Naive B cell (primary cell): ENCODE data around the gene PRXL2B. TPM values are rescaled to one million over a fixed set of nuclear protein-coding genes. Genes with fewer than 3 reads are reported as not detected.

Source experiments
- ATAC-seq, 2 donors: fragments of 150-1000 bp; cut with Tn5 transposase; 2 replicates each; pipeline ENCODE4 v1.10.0; 2021; ENCODE audit warnings: low read depth in 2 of 2, mild to moderate bottlenecking in 2 of 2, moderate library complexity in 2 of 2
- DNase-seq: peaks from one replicate; pipeline ENCODE4 v3.0.0; 2022
- H3K27ac Mint-ChIP-seq, 6 donors: one replicate each; pipeline ENCODE4 v1.8.0; 2020 to 2022; ENCODE audit warnings: mild to moderate bottlenecking in 6 of 6, mixed read lengths in 6 of 6, moderate library complexity in 5 of 6, inconsistent platforms in 2 of 6
- H3K27me3 Mint-ChIP-seq, 3 donors: one replicate each; pipeline ENCODE4 v1.8.0; 2021 to 2022; ENCODE audit warnings: mixed read lengths in 3 of 3, mild to moderate bottlenecking in 1 of 3
- H3K36me3 Mint-ChIP-seq, 2 donors: one replicate each; pipeline ENCODE4 v1.8.0; 2020 to 2022; ENCODE audit warnings: mixed read lengths in 2 of 2, inconsistent platforms in 1 of 2, mild to moderate bottlenecking in 1 of 2
- H3K4me1 Mint-ChIP-seq, 3 donors: one replicate each; pipeline ENCODE4 v1.8.0; 2020 to 2022; ENCODE audit warnings: mixed read lengths in 3 of 3, inconsistent platforms in 1 of 3, mild to moderate bottlenecking in 1 of 3, moderate library complexity in 1 of 3
- H3K4me3 Mint-ChIP-seq, 8 donors: one replicate each; pipeline ENCODE4 v1.8.0; 2020 to 2022; ENCODE audit warnings: mild to moderate bottlenecking in 8 of 8, mixed read lengths in 8 of 8, moderate library complexity in 8 of 8, inconsistent platforms in 2 of 8
- H3K9me3 Mint-ChIP-seq, 7 donors: one replicate each; pipeline ENCODE4 v1.8.0; 2020 to 2022; ENCODE audit warnings: mixed read lengths in 7 of 7, mild to moderate bottlenecking in 5 of 7, inconsistent platforms in 2 of 7, moderate library complexity in 1 of 7
- polyA plus RNA-seq, 6 donors: library from polyadenylated mRNA; unstranded; fragments of 300-500 nt; fragmentation: Illumina TruSeq; gene quantifications; one replicate each; pipeline ENCODE4 v1.2.3, GENCODE V29; 2021; ENCODE audit warnings: low read depth in 6 of 6

Gene PRXL2B
- polyA plus RNA-seq, 6 donors from 2014 or later = 11.6 to 18.6 (median 13.7) TPM

DNA sequence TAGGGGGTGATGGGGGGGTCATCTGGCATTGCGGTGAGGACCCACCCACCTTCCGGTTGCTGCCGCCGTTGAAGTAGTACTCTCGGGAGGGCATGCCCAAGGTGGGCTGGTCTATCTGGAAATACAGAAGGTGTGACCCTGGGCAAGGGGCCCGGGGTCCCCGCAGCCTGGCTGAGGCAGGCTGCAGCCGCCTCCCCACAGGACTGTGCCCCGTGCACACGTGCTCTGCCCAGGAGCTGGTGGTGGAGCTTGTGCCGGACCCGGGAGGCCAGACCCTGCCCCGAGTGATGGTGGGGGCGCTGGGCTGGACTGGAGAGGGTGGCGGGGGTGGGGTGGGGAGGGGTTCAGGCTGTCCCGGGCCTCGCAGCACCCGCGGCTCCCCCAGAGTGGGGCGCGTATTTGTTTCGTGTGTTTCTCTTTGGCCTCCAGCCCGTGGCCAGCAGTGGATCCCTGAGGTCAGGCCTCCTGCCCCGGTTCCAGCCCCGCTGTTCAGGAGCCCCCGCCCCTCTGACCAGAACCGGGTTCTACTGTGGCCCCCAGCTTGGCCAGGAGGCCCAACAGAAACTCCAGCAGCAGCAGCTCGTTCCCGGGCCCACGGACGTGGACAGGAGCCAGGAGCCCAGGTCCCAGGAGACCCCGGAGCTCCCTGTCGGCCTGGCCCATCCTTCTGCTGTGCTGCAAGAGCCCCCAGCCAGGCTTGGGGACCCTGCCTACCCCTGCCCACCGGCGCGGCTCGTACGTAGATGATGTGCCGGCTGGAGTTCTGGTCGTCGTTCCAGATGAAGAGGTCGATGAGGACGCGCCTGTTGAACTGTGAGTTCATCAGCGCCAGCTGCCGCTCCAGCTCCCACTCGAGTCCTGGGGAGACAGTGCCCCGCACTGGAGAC, 19.2 kb downstream of the PRXL2B start:
- peaks cover 9 to 12% (median 12%) of the 10 kb centered on the region in 3 donors for H3K27me3 Mint-ChIP-seq
- ATAC-seq (no peak), DNase-seq (no peak)
- H3K27ac Mint-ChIP-seq = no peak overlapping the region
- peaks cover 0 to 1% (median 0%) of the 10 kb centered on the region in 7 donors for H3K9me3 Mint-ChIP-seq
- no peaks in the 10 kb centered on the region for H3K36me3 Mint-ChIP-seq
- H3K4me3 Mint-ChIP-seq = no peak overlapping the region
- H3K4me1 Mint-ChIP-seq = no peaks in the 10 kb centered on the region

GRCh38 chr1:2606396-2606880, 19.9 kb downstream of the PRXL2B start:
- no peak for DNase-seq
- no peak overlapping the region for H3K27ac Mint-ChIP-seq
- H3K9me3 Mint-ChIP-seq = peaks cover 0 to 1% (median 0%) of the 10 kb centered on the region in 7 donors

DNA sequence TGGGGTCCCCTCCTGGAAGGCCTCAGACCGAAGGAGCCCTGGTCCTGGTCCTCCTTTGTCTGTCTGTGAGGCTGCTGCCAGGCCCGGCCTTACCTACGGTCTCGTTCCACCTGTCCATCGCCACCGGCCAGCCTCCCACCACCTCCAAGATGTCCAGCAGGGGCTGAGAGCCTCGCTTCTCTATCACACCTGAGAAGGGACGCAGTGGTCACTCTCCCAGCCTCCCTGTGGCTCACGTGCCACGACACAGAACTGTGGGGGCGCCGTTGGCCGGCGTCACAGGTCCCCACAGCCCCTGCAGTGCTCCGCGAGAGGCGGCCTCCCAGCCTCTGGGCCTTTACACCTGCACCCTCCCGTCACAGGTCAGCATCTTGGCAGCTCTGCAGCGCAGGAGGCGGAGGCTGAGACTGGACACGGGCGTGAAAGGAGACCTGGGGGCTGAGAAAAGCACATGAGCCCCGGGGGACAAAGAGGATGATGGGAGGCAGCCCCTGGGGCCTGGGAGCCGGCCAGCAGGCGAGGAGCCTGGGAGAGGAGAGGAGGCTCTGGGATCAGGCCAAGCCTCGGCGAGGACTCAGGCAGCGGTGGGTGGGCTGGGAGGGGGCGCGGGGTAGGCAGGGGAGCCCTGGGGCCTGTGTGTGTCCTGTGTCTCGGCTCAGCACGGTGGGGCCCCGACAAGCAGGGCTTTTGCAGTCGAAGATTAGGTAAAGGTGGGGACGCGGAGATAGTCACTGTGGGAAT, 20.5 kb downstream of the PRXL2B start:
- ATAC-seq (no peak), DNase-seq (no peak)
- H3K4me3 Mint-ChIP-seq = no peak overlapping the region
- H3K27ac Mint-ChIP-seq = peak overlapping the region in 1 of 6 donors; percentile 36
- no peaks in the 10 kb centered on the region for H3K4me1 Mint-ChIP-seq
- H3K27me3 Mint-ChIP-seq = peaks cover 4 to 14% (median 11%) of the 10 kb centered on the region in 3 donors
- H3K36me3 Mint-ChIP-seq = no peaks in the 10 kb centered on the region
- peaks cover 0 to 1% (median 0%) of the 10 kb centered on the region in 7 donors for H3K9me3 Mint-ChIP-seq

More at GRCh38 chr1:2606396-2606880, 19.9 kb downstream of the PRXL2B start:
- Mint-ChIP-seq H3K4me1 (no peaks in the 10 kb centered on the region), H3K36me3 (no peaks in the 10 kb centered on the region), H3K27me3 (peaks cover 6 to 13% (median 12%) of the 10 kb centered on the region in 3 donors), H3K4me3 (no peak overlapping the region)
- ATAC-seq = no peak

GRCh38 chr1:2607641-2608091, 21.1 kb downstream of the PRXL2B start:
- Mint-ChIP-seq H3K9me3 (peaks cover 0 to 3% (median 0%) of the 10 kb centered on the region in 7 donors), H3K27ac (no peak overlapping the region), H3K36me3 (no peaks in the 10 kb centered on the region), H3K4me1 (peaks cover 0 to 5% (median 0%) of the 10 kb centered on the region in 3 donors), H3K4me3 (no peak overlapping the region), H3K27me3 (peaks cover 4 to 18% (median 11%) of the 10 kb centered on the region in 3 donors)
- DNase-seq (no peak), ATAC-seq (no peak)

DNA sequence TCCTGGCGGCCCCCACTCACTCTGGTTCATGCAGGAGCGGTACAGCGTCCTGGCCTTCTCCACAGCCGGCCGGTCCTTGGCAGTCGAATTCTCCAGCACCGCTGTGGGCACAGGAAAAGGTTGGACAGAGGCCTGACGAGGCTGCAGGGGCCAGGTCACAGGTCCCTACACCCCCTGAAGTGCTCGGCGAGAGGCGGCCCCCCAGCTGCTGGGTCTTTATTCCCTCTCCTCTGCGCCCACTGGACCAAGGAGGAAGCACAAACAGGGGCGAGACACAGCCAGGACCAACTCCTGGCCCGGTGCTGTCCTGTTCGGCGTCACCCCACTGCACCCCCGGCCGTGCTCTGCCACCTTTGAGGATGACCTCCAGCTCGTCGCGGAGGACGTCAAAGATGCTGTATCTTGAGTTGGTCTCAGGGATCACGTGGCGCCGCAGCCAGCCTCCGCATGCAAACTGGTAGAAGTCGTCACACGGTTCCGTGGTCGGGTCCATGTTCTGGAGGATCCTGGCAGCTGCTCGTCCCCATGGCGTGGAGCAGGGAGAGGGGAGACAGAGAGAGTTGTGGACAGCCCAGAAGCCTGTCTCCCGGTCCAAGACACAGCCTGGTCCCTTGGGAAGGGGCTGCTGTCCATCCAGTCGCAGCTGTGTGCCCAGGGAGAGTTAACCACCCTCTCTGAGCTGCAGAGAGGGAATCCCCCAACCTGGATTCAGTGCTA, 22.9 kb downstream of the PRXL2B start:
- no peak for DNase-seq
- Mint-ChIP-seq H3K4me1 (peaks cover 0 to 5% (median 0%) of the 10 kb centered on the region in 3 donors), H3K9me3 (peaks cover 9 to 16% (median 11%) of the 10 kb centered on the region in 7 donors), H3K36me3 (peaks cover 6 to 10% of the 10 kb centered on the region in 2 donors), H3K27ac (no peak overlapping the region), H3K4me3 (no peak overlapping the region), H3K27me3 (peaks cover 4 to 28% (median 25%) of the 10 kb centered on the region in 3 donors)
- no peak for ATAC-seq

- no peak for ATAC-seq
- H3K27ac Mint-ChIP-seq = no peak overlapping the region
- DNase-seq = no peak
Observed at GRCh38 chr1:2610036-2610959, 23.7 kb downstream of the PRXL2B start.

DNA sequence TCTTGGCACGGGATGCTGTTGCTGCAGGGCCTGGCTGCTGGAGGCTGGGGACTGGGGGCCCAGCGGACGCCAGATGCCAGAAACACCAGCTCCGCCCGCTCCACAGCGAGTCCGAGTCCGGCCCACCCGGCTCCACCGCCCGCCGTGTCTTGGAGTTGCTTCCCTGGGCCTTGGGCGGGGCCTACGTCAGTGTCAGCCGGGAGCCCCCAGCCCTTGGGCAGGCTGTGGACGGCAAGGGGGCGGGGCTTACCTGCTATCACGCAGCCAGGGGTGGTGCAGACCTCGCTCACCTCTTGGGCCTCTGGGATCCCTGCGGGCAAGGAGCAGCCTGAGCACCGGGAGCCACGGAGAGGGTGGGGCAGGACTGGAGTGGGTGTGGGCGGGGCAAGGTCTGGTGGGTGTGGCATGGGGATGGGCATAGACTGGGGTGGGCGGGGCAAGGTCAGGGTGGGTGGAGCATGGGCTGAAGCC, 24.5 kb downstream of the PRXL2B start:
- ATAC-seq (no peak), DNase-seq (no peak)
- Mint-ChIP-seq H3K27me3 (peaks cover 4 to 34% (median 34%) of the 10 kb centered on the region in 3 donors), H3K4me3 (no peak overlapping the region), H3K27ac (no peak overlapping the region), H3K36me3 (peaks cover 6 to 19% of the 10 kb centered on the region in 2 donors), H3K9me3 (peaks cover 14 to 32% (median 19%) of the 10 kb centered on the region in 7 donors), H3K4me1 (peaks cover 0 to 5% (median 0%) of the 10 kb centered on the region in 3 donors)

More at GRCh38 chr1:2610036-2610959, 23.7 kb downstream of the PRXL2B start:
- peaks cover 12 to 24% (median 16%) of the 10 kb centered on the region in 7 donors for H3K9me3 Mint-ChIP-seq
- H3K36me3 Mint-ChIP-seq = peaks cover 6 to 13% of the 10 kb centered on the region in 2 donors
- H3K4me3 Mint-ChIP-seq = no peak overlapping the region
- peaks cover 4 to 31% (median 29%) of the 10 kb centered on the region in 3 donors for H3K27me3 Mint-ChIP-seq
- H3K4me1 Mint-ChIP-seq = peaks cover 0 to 5% (median 0%) of the 10 kb centered on the region in 3 donors

DNA sequence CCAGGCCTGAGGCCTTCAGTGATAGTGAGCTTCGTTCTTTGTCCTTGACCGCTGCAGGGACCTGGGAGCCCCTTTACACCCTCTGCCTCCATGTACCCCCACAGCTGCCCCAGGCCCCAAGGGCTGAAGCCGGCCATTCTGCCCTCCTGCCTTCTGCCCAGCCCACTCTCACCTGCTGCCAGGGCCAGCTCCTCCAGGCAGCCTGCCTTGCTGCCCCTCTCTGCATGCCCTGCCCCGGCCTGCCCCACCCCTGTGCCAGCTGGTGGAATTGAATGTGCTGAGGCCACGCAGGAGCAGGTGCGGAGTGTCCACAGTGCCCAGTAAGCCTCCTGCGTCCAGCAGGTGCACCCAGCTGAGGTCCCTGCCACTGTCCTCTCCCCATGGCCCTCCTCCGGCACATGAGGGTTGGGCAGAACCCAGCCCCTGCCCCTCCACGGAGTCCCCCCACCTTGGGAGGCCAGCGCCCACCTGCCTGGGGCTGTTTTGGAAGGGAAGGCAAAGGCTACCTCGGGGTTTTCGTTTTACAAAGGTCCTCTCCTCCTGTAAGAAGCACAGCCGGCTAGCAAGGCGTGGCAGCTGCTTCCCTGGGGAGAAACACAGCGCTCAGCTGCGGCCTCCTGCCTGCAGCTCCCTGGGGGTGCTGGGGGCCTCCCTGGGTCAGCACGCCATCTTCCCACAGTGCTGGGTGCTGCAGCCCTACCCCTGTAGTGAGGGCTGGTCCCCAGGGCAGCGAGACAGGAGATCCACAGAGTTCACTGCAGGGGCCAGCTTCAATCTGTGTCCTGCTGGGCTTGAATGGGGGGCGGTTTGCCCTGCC, 25.3 kb downstream of the PRXL2B start:
- Mint-ChIP-seq H3K4me3 (no peak overlapping the region), H3K27ac (no peak overlapping the region), H3K9me3 (peaks cover 16 to 38% (median 24%) of the 10 kb centered on the region in 7 donors), H3K36me3 (peaks cover 6 to 19% of the 10 kb centered on the region in 2 donors), H3K4me1 (peaks cover 0 to 5% (median 1%) of the 10 kb centered on the region in 3 donors), H3K27me3 (peaks cover 4 to 34% (median 34%) of the 10 kb centered on the region in 3 donors)
- ATAC-seq = no peak
- no peak for DNase-seq

- DNase-seq (no peak), ATAC-seq (no peak)
- Mint-ChIP-seq H3K9me3 (peaks cover 16 to 40% (median 24%) of the 10 kb centered on the region in 7 donors), H3K27ac (no peak overlapping the region), H3K27me3 (peaks cover 7 to 34% (median 34%) of the 10 kb centered on the region in 3 donors), H3K4me3 (no peak overlapping the region), H3K4me1 (peaks cover 0 to 5% (median 1%) of the 10 kb centered on the region in 3 donors), H3K36me3 (peaks cover 6 to 19% of the 10 kb centered on the region in 2 donors)
Observed at GRCh38 chr1:2612591-2613365, 26.2 kb downstream of the PRXL2B start.

GRCh38 chr1:2614145-2614544, 27.6 kb downstream of the PRXL2B start:
- DNase-seq (no peak), ATAC-seq (no peak)
- peaks cover 8 to 41% (median 40%) of the 10 kb centered on the region in 3 donors for H3K27me3 Mint-ChIP-seq
- H3K4me1 Mint-ChIP-seq = peaks cover 0 to 5% (median 1%) of the 10 kb centered on the region in 3 donors
- H3K36me3 Mint-ChIP-seq = peaks cover 6 to 19% of the 10 kb centered on the region in 2 donors
- no peak overlapping the region for H3K4me3 Mint-ChIP-seq
- H3K9me3 Mint-ChIP-seq = peaks cover 16 to 49% (median 26%) of the 10 kb centered on the region in 7 donors
- peak overlapping the region in 1 of 6 donors; percentile 63 for H3K27ac Mint-ChIP-seq
